Bronchial epithelial cell (primary cell): ENCODE data around the gene ATRIP. TPM values are rescaled to one million over a fixed set of nuclear protein-coding genes. Genes with fewer than 3 reads are reported as not detected.

Experiments used
- DNase-seq: peaks from one replicate; pipeline ENCODE4 v3.0.0-alpha.2; 2010; ENCODE audit warnings: low read depth
- FAIRE-seq: peaks from 2 replicates; lab custom pipeline; 2011; peaks lifted over from hg19 to GRCh38; lab: Jason Lieb, UNC
- H3K27me3 ChIP-seq: 2 replicates; pipeline ENCODE4 v1.5.1; 2011; ENCODE audit warnings: low read length; ENCODE audit not compliant: control insufficient read depth, insufficient read depth
- H3K36me3 ChIP-seq: 2 replicates; pipeline ENCODE4 v1.5.1; 2011; ENCODE audit warnings: low read length; ENCODE audit not compliant: control insufficient read depth, insufficient read depth
- H3K4me3 ChIP-seq: 2 replicates; pipeline ENCODE4 v1.5.1; 2011; ENCODE audit warnings: mild to moderate bottlenecking, low read depth, low read length, control low read depth
- CTCF ChIP-seq: IDR thresholded peaks from 2 replicates; pipeline ENCODE4 v1.5.1; 2011; ENCODE audit warnings: mild to moderate bottlenecking, moderate library complexity, low read length, control low read depth, inconsistent platforms; ENCODE audit not compliant: insufficient read depth, severe bottlenecking
- total RNA-seq: library from RNA; depleted of rRNA; stranded (reverse); fragments of >200 nt; gene quantifications from 2 replicates; pipeline ENCODE4 v1.2.1, GENCODE V29; 2014

ATRIP gene
- total RNA-seq, 1 donor from 2014 or later: 5.5 TPM

- no peaks in the 10 kb centered on the region for H3K36me3 ChIP-seq
- TF ChIP-seq CTCF: no peak
- FAIRE-seq (no peak), DNase-seq (no peak)
- H3K27me3 ChIP-seq: no peaks in the 10 kb centered on the region
- no peak overlapping the region for H3K4me3 ChIP-seq
These were observed 40.4 kb downstream of the ATRIP start for GRCh38 chr3:48486952-48487351.

GRCh38 chr3:48492461-48493202 lies 46.1 kb downstream of the ATRIP start:
- Histone ChIP-seq H3K36me3 (no peaks in the 10 kb centered on the region), H3K4me3 (no peak overlapping the region), H3K27me3 (no peaks in the 10 kb centered on the region)
- no peak for FAIRE-seq
- DNase-seq: peak; percentile 96
- no peak for TF ChIP-seq CTCF

GRCh38 chr3:48493203-48493501 lies 46.6 kb downstream of the ATRIP start:
- no peak for DNase-seq
- no peak for TF ChIP-seq CTCF
- Histone ChIP-seq H3K27me3 (no peaks in the 10 kb centered on the region), H3K36me3 (no peaks in the 10 kb centered on the region), H3K4me3 (no peak overlapping the region)
- FAIRE-seq: no peak

- Histone ChIP-seq H3K36me3 (no peaks in the 10 kb centered on the region), H3K27me3 (no peaks in the 10 kb centered on the region), H3K4me3 (no peak overlapping the region)
- DNase-seq (peak; percentile 40), FAIRE-seq (no peak)
- no peak for TF ChIP-seq CTCF
These were observed 54.1 kb downstream of the ATRIP start for GRCh38 chr3:48500656-48501055.

GRCh38 chr3:48501196-48501595 lies 54.7 kb downstream of the ATRIP start:
- FAIRE-seq (peak; percentile 36), DNase-seq (no peak)
- Histone ChIP-seq H3K4me3 (no peak overlapping the region), H3K36me3 (no peaks in the 10 kb centered on the region), H3K27me3 (no peaks in the 10 kb centered on the region)
- no peak for TF ChIP-seq CTCF

GRCh38 chr3:48502121-48502520 lies 55.6 kb downstream of the ATRIP start:
- H3K27me3 ChIP-seq: no peaks in the 10 kb centered on the region
- no peaks in the 10 kb centered on the region for H3K36me3 ChIP-seq
- no peak for TF ChIP-seq CTCF
- DNase-seq: no peak
- no peak overlapping the region for H3K4me3 ChIP-seq
- no peak for FAIRE-seq
